SKM-1 treated with dmso at 0.1 percent for 144 hours (cell line): ENCODE data around the gene MINDY3.

Experiments used
- DNase-seq: peaks from one replicate; lab custom pipeline; 2025; ENCODE audit not compliant: unreplicated experiment; lab: John Stamatoyannopoulos, UW

MINDY3 gene

DNA sequence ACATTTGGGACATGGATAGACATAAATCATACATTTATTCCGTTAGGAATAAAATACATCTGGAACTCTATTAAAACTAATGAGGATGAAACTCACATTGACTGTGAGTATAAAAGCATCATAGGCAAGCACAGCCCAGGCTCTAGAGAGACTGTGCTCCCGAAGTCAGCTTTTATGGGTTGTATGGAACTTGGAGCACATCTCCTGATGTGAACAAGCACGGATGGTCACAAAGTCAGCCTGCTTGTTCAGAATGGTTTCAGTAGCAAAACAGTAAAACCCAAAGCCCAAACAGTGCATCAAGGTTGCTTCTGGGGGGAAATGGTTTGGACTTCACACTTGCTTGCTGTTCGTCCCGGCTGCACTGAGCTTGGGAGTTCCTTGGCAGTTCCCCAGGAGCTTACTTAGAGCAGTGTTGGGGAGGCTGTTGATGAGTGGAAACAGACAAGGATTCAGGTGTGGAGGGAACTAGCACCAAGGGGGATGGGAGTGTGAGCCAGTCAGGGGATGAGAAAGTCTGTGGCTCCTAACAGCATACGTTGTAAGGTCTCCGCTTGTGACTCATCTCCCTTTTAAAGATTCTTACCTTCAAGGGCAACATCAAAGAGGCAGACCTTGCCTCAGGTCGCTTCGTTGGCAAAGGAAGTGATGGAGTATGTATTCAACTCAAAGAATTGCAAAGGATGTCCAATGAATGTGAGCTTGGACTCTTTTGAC is 120.9 kb downstream of the MINDY3 start:
- DNase-seq: no peak

DNA sequence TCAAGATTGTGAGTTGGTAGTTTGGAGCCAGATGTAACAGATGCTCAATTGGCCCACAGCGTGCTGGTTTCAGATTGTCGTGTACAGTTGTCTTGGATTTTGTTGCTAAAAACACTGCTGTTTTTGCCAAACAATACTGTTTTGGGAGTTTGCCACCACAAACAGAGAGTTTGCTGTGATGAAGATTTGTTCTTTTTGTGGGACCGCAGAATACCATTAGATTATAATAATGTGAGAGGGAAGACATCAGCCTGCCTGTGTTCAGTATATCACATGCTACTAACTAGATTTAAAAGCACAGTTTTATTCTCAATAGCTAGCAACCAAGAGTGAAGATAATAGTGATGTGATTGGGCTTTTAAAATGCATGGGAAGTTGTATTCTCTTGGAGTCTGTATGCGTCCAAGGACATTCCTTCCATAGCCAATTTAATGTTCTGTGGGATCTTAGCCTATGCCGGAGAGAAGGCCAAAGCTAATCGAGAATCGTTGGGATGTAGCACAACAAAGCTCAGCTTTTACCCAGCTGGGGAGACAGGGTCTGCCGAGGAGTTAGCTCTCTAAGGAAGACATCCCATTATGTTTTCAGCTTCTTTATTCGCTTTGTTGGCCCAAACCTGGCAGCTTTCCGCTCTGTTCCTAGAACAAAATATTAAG is 121.9 kb downstream of the MINDY3 start:
- DNase-seq: no peak

GRCh38 chr10:15737656-15738055 is 122.7 kb downstream of the MINDY3 start:
- DNase-seq: no peak

GRCh38 chr10:15735763-15736162 is 124.5 kb downstream of the MINDY3 start:
- DNase-seq: no peak

- no peak for DNase-seq
Measured at GRCh38 chr10:15730341-15730740, 130.0 kb downstream of the MINDY3 start.

DNA sequence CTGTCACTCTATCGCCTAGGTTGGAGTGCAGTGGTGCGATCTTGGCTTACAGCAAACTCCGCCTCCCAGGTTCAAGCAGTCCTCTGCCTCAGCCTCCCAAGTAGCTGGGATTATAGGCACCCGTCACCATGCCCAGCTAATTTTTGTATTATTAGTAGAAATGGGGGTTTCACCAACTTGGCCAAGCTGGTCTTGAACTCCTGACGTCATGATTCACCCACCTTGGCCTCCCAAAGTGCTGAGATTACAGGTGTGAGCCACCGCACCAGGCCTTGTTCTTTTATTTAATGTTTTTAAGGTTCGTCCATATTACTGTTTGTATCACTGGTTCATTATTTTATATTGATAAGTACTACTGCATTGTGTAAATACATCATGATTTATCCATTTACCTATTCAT is 130.4 kb downstream of the MINDY3 start:
- DNase-seq: no peak
